ENCODE measurements around the gene TLCD1. TPM values are rescaled to one million over a fixed set of nuclear protein-coding genes. Genes with fewer than 3 reads are reported as not detected.

TLCD1 gene
- total RNA-seq, 1 experiment from 2014 or later, result 50.7 TPM

- no peaks in the 10 kb centered on the region for H3K9me3 ChIP-seq (ENCODE audit: control insufficient read depth, low read depth, low read length)
- no peak overlapping the region for H3K23ac ChIP-seq (ENCODE audit: insufficient read length, low read depth, low read length)
- H3K18ac ChIP-seq (ENCODE audit: insufficient read length, low read depth, low read length), result peak overlapping the region; percentile 82
- H3K4me2 ChIP-seq (ENCODE audit: insufficient read depth, insufficient read length, low read length), result peak overlapping the region; percentile 84
- H3K79me2 ChIP-seq (ENCODE audit: insufficient read depth, low read length), result peaks cover 16% of the 10 kb centered on the region; the same call in 1 of the 2 replicates
- no peak overlapping the region for H4K8ac ChIP-seq (replicated peaks; ENCODE audit: insufficient read length, low read depth, low read length)
- H3K36me3 Mint-ChIP-seq (ENCODE audit: insufficient read depth in 1 of 3, low read depth in 3 of 3), result peaks cover 36 to 64% (median 40%) of the 10 kb centered on the region in 3 experiments; a peak in 6 of 7 replicates
- H3K4ac ChIP-seq (ENCODE audit: low read depth, low read length), result no peak overlapping the region
- no peaks in the 10 kb centered on the region; the same call in none of the 2 replicates for H3K27me3 Mint-ChIP-seq (ENCODE audit: low read depth)
- no peak overlapping the region for H2AFZ ChIP-seq (ENCODE audit: low read length)
- H3K27me3 ChIP-seq (ENCODE audit: insufficient read depth, low read length), result no peaks in the 10 kb centered on the region
- H2BK20ac ChIP-seq (ENCODE audit: low read depth, low read length, poor library complexity, severe bottlenecking), result no peak overlapping the region
- peaks cover 5% of the 10 kb centered on the region; the same call in 1 of the 2 replicates for H3K4me1 ChIP-seq (ENCODE audit: insufficient read depth, low read length)
- no CpG with 5 or more reads among the region's 4 CpGs for WGBS (ENCODE audit: extremely low coverage, insufficient read length, low lambda C conversion rate)
- no peak overlapping the region for H2AK5ac ChIP-seq (ENCODE audit: insufficient read length, low read length)
- no peak overlapping the region for H2BK5ac ChIP-seq (ENCODE audit: insufficient read length, low read length)
- H3K9ac ChIP-seq (ENCODE audit: extremely low read depth, insufficient read length, low read length), result peak overlapping the region; percentile 66
- H3K9me3 Mint-ChIP-seq, result no peaks in the 10 kb centered on the region
- H3K79me1 ChIP-seq (ENCODE audit: insufficient read depth, low read depth, low read length, poor library complexity, severe bottlenecking), result no peaks in the 10 kb centered on the region
- H2BK15ac ChIP-seq (ENCODE audit: low read depth, low read length), result no peak overlapping the region
- H3K23me2 ChIP-seq (ENCODE audit: insufficient read length, low read depth, low read length, poor library complexity, severe bottlenecking), result peaks cover 15% of the 10 kb centered on the region
- peak; percentile 69 for DNase-seq
- H3K27ac Mint-ChIP-seq, result peak overlapping the region; percentile 89 to 98 (median 97)
- TF ChIP-seq CTCF (conservative IDR thresholded peaks at IDR 0.05), result no peak
- no peak overlapping the region for H3T11ph ChIP-seq (ENCODE audit: low read length)
- H2BK120ac ChIP-seq (ENCODE audit: low read depth, low read length, poor library complexity, severe bottlenecking), result no peak overlapping the region
- H3K27ac ChIP-seq (ENCODE audit: insufficient read length, low read depth, low read length), result no peak overlapping the region
- peak overlapping the region; percentile 87 to 93 for H3K4me3 Mint-ChIP-seq
- H3K56ac ChIP-seq (ENCODE audit: insufficient read length, low read depth, low read length), result no peak overlapping the region
- H3K14ac ChIP-seq (ENCODE audit: insufficient read depth, low read length), result peak overlapping the region; percentile 38; the same call in 1 of the 2 replicates
- H4K20me1 ChIP-seq (ENCODE audit: control insufficient read depth, insufficient read depth, insufficient read length), result no peaks in the 10 kb centered on the region
- no peak overlapping the region for H4K91ac ChIP-seq (ENCODE audit: insufficient read length, low read depth, low read length)
- no peak overlapping the region for H2BK12ac ChIP-seq (ENCODE audit: insufficient read length, low read depth, low read length)
- no peak overlapping the region for H4K5ac ChIP-seq (ENCODE audit: insufficient read length, low read depth, low read length)
- H3K4me1 Mint-ChIP-seq, result peaks cover 17 to 34% of the 10 kb centered on the region in 2 experiments
These were observed 19.9 kb upstream of the TLCD1 start for GRCh38 chr17:28745786-28746411.

Measured in H9 (cell line).